Measurements from ENCODE around the gene FMNL2. TPM values are rescaled to one million over a fixed set of nuclear protein-coding genes. Genes with fewer than 3 reads are reported as not detected.

The FMNL2 gene
- polyA plus RNA-seq, 1 donor from 2014 or later, result 86.5 TPM

DNA sequence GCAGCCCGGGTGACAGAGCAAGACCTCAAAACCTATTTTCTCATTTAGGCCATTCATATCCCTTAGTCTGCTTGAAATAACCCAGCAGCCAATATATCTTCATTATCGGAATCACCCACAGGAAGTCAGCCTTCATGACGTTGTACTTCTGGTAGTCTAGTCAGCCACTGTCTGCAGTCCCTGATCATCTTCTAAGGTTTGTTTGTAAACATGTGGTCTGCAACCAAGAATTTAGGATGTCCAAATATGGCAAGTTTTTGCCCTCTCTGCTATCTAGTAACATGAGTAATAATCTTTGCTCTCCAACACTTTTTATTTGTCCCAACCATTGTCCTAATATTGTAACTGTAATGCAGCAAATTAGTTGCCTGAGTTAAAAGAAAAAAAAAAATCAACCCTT lies 289.8 kb downstream of the FMNL2 start:
- no peak overlapping the region for H2AFZ ChIP-seq (ENCODE audit: low read depth, low read length)
- H3K9ac ChIP-seq (ENCODE audit: low read length), result no peak overlapping the region
- TF ChIP-seq MXI1 (conservative IDR thresholded peaks at IDR 0.05; ENCODE audit: poor library complexity, severe bottlenecking) (no peak), TAF1 (IDR thresholded peaks at IDR 0.05; ENCODE audit: low read depth) (no peak), EZH2 (IDR thresholded peaks at IDR 0.05; ENCODE audit: borderline replicate concordance, insufficient read depth, low read length, poor library complexity, severe bottlenecking) (no peak), RAD21 (conservative IDR thresholded peaks at IDR 0.05) (no peak), EP300 (conservative IDR thresholded peaks at IDR 0.05; ENCODE audit: poor library complexity, severe bottlenecking) (no peak), POLR2AphosphoS5 (IDR thresholded peaks at IDR 0.05) (no peak), SMC3 (conservative IDR thresholded peaks at IDR 0.05; ENCODE audit: poor library complexity) (no peak)
- TF ChIP-seq, protein P1, sequence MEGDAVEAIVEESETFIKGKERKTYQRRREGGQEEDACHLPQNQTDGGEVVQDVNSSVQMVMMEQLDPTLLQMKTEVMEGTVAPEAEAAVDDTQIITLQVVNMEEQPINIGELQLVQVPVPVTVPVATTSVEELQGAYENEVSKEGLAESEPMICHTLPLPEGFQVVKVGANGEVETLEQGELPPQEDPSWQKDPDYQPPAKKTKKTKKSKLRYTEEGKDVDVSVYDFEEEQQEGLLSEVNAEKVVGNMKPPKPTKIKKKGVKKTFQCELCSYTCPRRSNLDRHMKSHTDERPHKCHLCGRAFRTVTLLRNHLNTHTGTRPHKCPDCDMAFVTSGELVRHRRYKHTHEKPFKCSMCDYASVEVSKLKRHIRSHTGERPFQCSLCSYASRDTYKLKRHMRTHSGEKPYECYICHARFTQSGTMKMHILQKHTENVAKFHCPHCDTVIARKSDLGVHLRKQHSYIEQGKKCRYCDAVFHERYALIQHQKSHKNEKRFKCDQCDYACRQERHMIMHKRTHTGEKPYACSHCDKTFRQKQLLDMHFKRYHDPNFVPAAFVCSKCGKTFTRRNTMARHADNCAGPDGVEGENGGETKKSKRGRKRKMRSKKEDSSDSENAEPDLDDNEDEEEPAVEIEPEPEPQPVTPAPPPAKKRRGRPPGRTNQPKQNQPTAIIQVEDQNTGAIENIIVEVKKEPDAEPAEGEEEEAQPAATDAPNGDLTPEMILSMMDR (IDR thresholded peaks at IDR 0.05; ENCODE audit: poor library complexity, severe bottlenecking), result no peak
- no peaks in the 10 kb centered on the region for H3K79me2 ChIP-seq (replicated peaks; ENCODE audit: insufficient read depth, low read length)
- no peak overlapping the region for H3K4me3 ChIP-seq (ENCODE audit: low read length)
- H3F3A ChIP-seq (ENCODE audit: insufficient read depth, low read length, poor library complexity, severe bottlenecking), result no peaks in the 10 kb centered on the region
- no peak overlapping the region for H3K27ac ChIP-seq (ENCODE audit: low read length)
- H3K27me3 ChIP-seq (ENCODE audit: insufficient read depth, low read depth, low read length), result no peaks in the 10 kb centered on the region
- H3K9me2 ChIP-seq (ENCODE audit: insufficient read depth, low read length), result no peaks in the 10 kb centered on the region
- H3K4me2 ChIP-seq (ENCODE audit: low read length), result no peak overlapping the region
- peaks cover 4% of the 10 kb centered on the region for H3K36me3 ChIP-seq (ENCODE audit: insufficient read depth, low read length)
- no peaks in the 10 kb centered on the region for H3K9me3 ChIP-seq (ENCODE audit: low read length)
- H4K20me1 ChIP-seq (ENCODE audit: insufficient read depth), result no peaks in the 10 kb centered on the region

DNA sequence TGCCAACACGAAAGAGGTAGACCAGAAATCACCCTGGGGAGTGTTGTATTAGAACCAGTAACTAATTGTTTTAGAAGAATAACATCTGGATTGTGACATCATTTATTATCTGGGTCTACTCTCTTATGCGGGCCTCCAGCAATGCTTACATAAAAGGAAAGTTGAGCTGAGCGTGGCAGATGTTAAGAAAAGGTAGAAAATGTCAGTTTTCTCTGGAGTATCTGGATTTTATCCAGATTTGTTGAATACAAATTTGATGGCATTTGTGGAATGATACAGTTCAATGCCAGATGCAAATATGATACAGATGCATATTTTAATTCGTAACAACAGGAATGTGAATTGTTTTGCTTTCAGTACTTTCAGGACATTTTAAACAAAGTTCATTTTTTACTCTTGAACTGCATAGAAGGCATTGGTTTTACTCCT lies 292.0 kb downstream of the FMNL2 start:
- Histone ChIP-seq H3K79me2 (replicated peaks; ENCODE audit: insufficient read depth, low read length) (no peaks in the 10 kb centered on the region), H2AFZ (ENCODE audit: low read depth, low read length) (no peak overlapping the region), H3K36me3 (ENCODE audit: insufficient read depth, low read length) (no peaks in the 10 kb centered on the region), H3F3A (ENCODE audit: insufficient read depth, low read length, poor library complexity, severe bottlenecking) (no peaks in the 10 kb centered on the region), H3K9me3 (ENCODE audit: low read length) (no peaks in the 10 kb centered on the region), H3K9me2 (ENCODE audit: insufficient read depth, low read length) (no peaks in the 10 kb centered on the region), H3K27ac (ENCODE audit: low read length) (no peak overlapping the region), H3K4me2 (ENCODE audit: low read length) (no peak overlapping the region), H3K27me3 (ENCODE audit: insufficient read depth, low read depth, low read length) (no peaks in the 10 kb centered on the region), H4K20me1 (ENCODE audit: insufficient read depth) (no peaks in the 10 kb centered on the region), H3K4me3 (ENCODE audit: low read length) (no peak overlapping the region), H3K9ac (ENCODE audit: low read length) (no peak overlapping the region)
- no peak for TF ChIP-seq SMC3 (conservative IDR thresholded peaks at IDR 0.05; ENCODE audit: poor library complexity)

DNA sequence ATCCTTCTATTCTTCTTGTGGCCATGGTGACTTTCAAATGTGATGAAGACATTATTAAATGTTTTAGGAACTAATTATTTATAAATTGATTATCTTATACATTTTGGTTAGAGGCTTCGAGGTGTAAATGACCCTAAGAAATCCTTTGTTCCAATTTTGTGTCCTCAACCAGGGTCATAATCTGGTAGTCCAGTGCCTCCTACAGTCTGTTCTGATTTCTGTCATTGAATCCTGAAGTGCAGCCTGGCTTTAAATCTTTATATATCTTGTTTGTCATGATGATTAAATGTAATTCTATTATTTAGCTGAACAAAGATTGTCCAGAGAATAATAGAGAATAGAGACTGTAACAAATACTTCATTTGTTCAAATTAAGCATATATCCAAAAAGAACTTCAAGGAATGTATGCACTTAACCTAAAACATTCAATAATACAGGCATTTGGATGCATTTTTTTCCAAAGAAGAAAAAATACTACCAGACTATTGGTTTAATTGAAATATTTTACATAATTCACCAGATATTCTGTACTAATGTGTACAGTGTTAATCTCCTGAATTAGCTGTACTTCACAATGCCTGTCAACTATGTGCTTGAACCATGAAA lies 292.5 kb downstream of the FMNL2 start:
- H3K9ac ChIP-seq (ENCODE audit: low read length), result no peak overlapping the region
- no peaks in the 10 kb centered on the region for H4K20me1 ChIP-seq (ENCODE audit: insufficient read depth)
- peaks cover 4% of the 10 kb centered on the region for H3K36me3 ChIP-seq (ENCODE audit: insufficient read depth, low read length)
- no peaks in the 10 kb centered on the region for H3K9me3 ChIP-seq (ENCODE audit: low read length)
- no peaks in the 10 kb centered on the region for H3K79me2 ChIP-seq (replicated peaks; ENCODE audit: insufficient read depth, low read length)
- no peak overlapping the region for H3K4me3 ChIP-seq (ENCODE audit: low read length)
- H3K4me2 ChIP-seq (ENCODE audit: low read length), result no peak overlapping the region
- no peak overlapping the region for H2AFZ ChIP-seq (ENCODE audit: low read depth, low read length)
- H3K9me2 ChIP-seq (ENCODE audit: insufficient read depth, low read length), result no peaks in the 10 kb centered on the region
- H3F3A ChIP-seq (ENCODE audit: insufficient read depth, low read length, poor library complexity, severe bottlenecking), result no peaks in the 10 kb centered on the region
- no peaks in the 10 kb centered on the region for H3K27me3 ChIP-seq (ENCODE audit: insufficient read depth, low read depth, low read length)
- TF ChIP-seq SMC3 (conservative IDR thresholded peaks at IDR 0.05; ENCODE audit: poor library complexity), result peak; percentile 82
- no peak for TF ChIP-seq MXI1 (conservative IDR thresholded peaks at IDR 0.05; ENCODE audit: poor library complexity, severe bottlenecking)
- TF ChIP-seq, protein P1 (IDR thresholded peaks at IDR 0.05; ENCODE audit: poor library complexity, severe bottlenecking), result peak; percentile 75
- peak; percentile 80 for TF ChIP-seq RAD21 (conservative IDR thresholded peaks at IDR 0.05)
- no peak overlapping the region for H3K27ac ChIP-seq (ENCODE audit: low read length)
